Ovary (tissue), 3 donors: Measurements from ENCODE around the gene HSD11B2.

Experiments used
- CTCF ChIP-seq, 3 donors: fragments of 450-650 bp in 2 of 3; fragments of 200-600 bp in 1 of 3; IDR thresholded peaks; one replicate each; pipeline versions ENCODE4 v1.5.1 to v1.8.0; 2016 to 2022; ENCODE audit warnings: antibody characterized with exemption in 3 of 3, mild to moderate bottlenecking in 1 of 3
- EP300 ChIP-seq: sonication (generic); formaldehyde crosslinking; IDR thresholded peaks from one replicate; pipeline ENCODE4 v1.6.1; 2017; ENCODE audit warnings: antibody characterized with exemption
- POLR2A ChIP-seq: fragments of 450-650 bp; IDR thresholded peaks from one replicate; pipeline ENCODE4 v1.6.1; 2017; ENCODE audit warnings: antibody characterized with exemption, mild to moderate bottlenecking, moderate library complexity
- donor health status: DM: no; HTN: no; CAD: no.

DNA sequence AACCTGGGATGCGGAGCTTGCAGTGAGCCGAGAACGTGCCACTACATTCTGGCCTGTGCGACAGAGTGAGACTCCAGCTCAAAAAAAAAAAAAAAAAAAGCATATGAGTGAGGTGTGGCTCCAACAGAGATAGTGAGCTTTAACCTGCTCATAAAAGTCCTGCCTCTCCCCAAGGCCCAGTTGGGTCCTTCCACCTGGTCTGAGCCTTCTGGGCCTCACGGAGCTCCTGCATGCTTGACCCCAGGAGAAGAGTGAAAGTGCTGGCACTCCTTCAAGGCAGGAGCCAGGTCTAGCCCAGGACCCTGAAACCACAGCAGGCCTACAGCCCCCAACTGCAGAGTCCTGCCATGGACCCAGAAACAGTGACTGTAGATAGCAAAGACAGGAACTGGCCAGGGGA, 17.7 kb downstream of the HSD11B2 start:
- TF ChIP-seq CTCF (IDR thresholded peaks at IDR 0.05) (no peak), POLR2A (no peak), EP300 (no peak)
